GM12878 (cell line): ENCODE measurements around the gene OXTR. TPM values are rescaled to one million over a fixed set of nuclear protein-coding genes. Genes with fewer than 3 reads are reported as not detected.

Experiments used
- ATAC-seq: fragments of 200-7000 bp; cut with Tn5 transposase; 3 replicates; pipeline ENCODE4 v1.9.1; 2020; ENCODE audit warnings: mild to moderate bottlenecking, moderate library complexity
- BruUV-seq: library from RNA; stranded (reverse); fragments of 400-500 nt; replicated peaks from 2 replicates; lab custom pipeline; 2021; lab: Mats Ljungman, UMichigan
- CTCF ChIA-PET: fragments of 300-600 bp; sonication (Branson Sonifier 250); formaldehyde crosslinking; extraction: SDS; loops from one replicate; lab custom pipeline; 2021; ENCODE audit warnings: inconsistent platforms; lab: Yijun Ruan, JAX
- POLR2A ChIA-PET: fragments of 350-600 bp; formaldehyde crosslinking; extraction: SDS; loops from one replicate; lab custom pipeline; 2021; ENCODE audit warnings: inconsistent platforms; lab: Charles Lee
- RAD21 ChIA-PET: fragments of 300-600 bp; sonication (Branson Sonifier 250); formaldehyde crosslinking; loops from one replicate; lab custom pipeline; 2023; ENCODE audit warnings: antibody characterized with exemption; ENCODE audit not compliant: unreplicated experiment; lab: Charles Lee
- SMC1A ChIA-PET: fragments of 300-600 bp; sonication (Branson Sonifier 250); formaldehyde crosslinking; loops from one replicate; lab custom pipeline; 2023; ENCODE audit not compliant: unreplicated experiment, uncharacterized antibody; lab: Charles Lee
- DNase-seq: peaks from one replicate; pipeline ENCODE4 v3.0.0-alpha.2; 2011; ENCODE audit warnings: low read depth, low spot score
- FAIRE-seq: peaks from 3 replicates; lab custom pipeline; 2011; peaks lifted over from hg19 to GRCh38; lab: Jason Lieb, UNC
- H2AFZ ChIP-seq: 2 replicates; pipeline ENCODE4 v1.6.0; 2011; ENCODE audit warnings: low read depth, low read length, control low read depth; ENCODE audit not compliant: control insufficient read depth
- H3K27ac ChIP-seq: 2 replicates; pipeline ENCODE4 v1.5.1; 2011; ENCODE audit warnings: control low read depth; ENCODE audit not compliant: control insufficient read depth, insufficient read depth
- H3K27me3 ChIP-seq, 2 experiments: replicated peaks in 1 of 2; 2 replicates each; pipeline versions ENCODE4 v1.6.0 to v1.6.1; 2011; ENCODE audit warnings: low read length in 1 of 2; ENCODE audit not compliant: control insufficient read depth in 2 of 2, insufficient read depth in 2 of 2
- H3K36me3 ChIP-seq, 2 experiments: 2 replicates each; pipeline ENCODE4 v1.5.1; 2011; ENCODE audit warnings: low read length in 1 of 2; ENCODE audit not compliant: control insufficient read depth in 2 of 2, insufficient read depth in 2 of 2
- H3K4me1 ChIP-seq: 2 replicates; pipeline ENCODE4 v1.6.1; 2011; ENCODE audit warnings: mild to moderate bottlenecking, low read length, moderate library complexity, mixed read lengths; ENCODE audit not compliant: control insufficient read depth, insufficient read depth
- H3K4me2 ChIP-seq: 2 replicates; pipeline ENCODE4 v1.6.0; 2011; ENCODE audit warnings: control low read depth; ENCODE audit not compliant: control insufficient read depth, insufficient read depth
- H3K4me3 ChIP-seq: fragments of 200-600 bp; sonication (generic); 2 replicates; pipeline ENCODE4 v1.5.1; 2016
- H3K79me2 ChIP-seq: 2 replicates; pipeline ENCODE4 v1.6.0; 2011; ENCODE audit warnings: low read length; ENCODE audit not compliant: control insufficient read depth, insufficient read depth
- H3K9ac ChIP-seq: 2 replicates; pipeline ENCODE4 v1.8.0; 2011; ENCODE audit warnings: low read length, control low read depth, mixed read lengths; ENCODE audit not compliant: control insufficient read depth, insufficient read depth
- H3K9me3 ChIP-seq: replicated peaks from 3 replicates; pipeline ENCODE4 v1.5.1; 2011; ENCODE audit warnings: mild to moderate bottlenecking, low read length; ENCODE audit not compliant: control insufficient read depth, insufficient read depth
- H4K20me1 ChIP-seq: 2 replicates; pipeline ENCODE4 v1.6.0; 2011; ENCODE audit not compliant: control insufficient read depth, insufficient read depth
- ASH2L ChIP-seq: fragments of 300-600, 200-600 bp; sonication (generic); IDR thresholded peaks from 2 replicates; pipeline ENCODE4 v1.6.1; 2017; ENCODE audit warnings: low read depth, mild to moderate bottlenecking, borderline replicate concordance
- BHLHE40 ChIP-seq, 2 experiments: fragments of 450-650 bp in 1 of 2; IDR thresholded peaks; 2 replicates each; pipeline ENCODE4 v1.6.1; 2011 to 2017; ENCODE audit warnings: low read depth in 2 of 2, borderline replicate concordance in 1 of 2, improper control_type of control experiment in 1 of 2, low read length in 1 of 2, mild to moderate bottlenecking in 1 of 2
- CBFB ChIP-seq: IDR thresholded peaks from 2 replicates; pipeline ENCODE4 v1.6.1; 2016; ENCODE audit warnings: antibody characterized with exemption, low read depth
- CBX3 ChIP-seq: fragments of 200-600 bp; sonication (generic); IDR thresholded peaks from 2 replicates; pipeline ENCODE4 v1.6.1; 2016; ENCODE audit warnings: low read depth, borderline replicate concordance
- CHD4 ChIP-seq: fragments of 200-600 bp; sonication (generic); IDR thresholded peaks from 2 replicates; pipeline ENCODE4 v1.6.1; 2016; ENCODE audit warnings: mild to moderate bottlenecking
- CREM ChIP-seq: IDR thresholded peaks from 2 replicates; pipeline ENCODE4 v1.6.1; 2014; ENCODE audit warnings: antibody characterized with exemption, low read depth
- RAD21 ChIP-seq: IDR thresholded peaks from 2 replicates; pipeline ENCODE4 v1.6.1; 2011; ENCODE audit warnings: mild to moderate bottlenecking, low read depth, low read length, moderate library complexity; ENCODE audit not compliant: insufficient read depth
- RFX5 ChIP-seq: IDR thresholded peaks from 2 replicates; pipeline ENCODE4 v1.6.1; 2011; ENCODE audit warnings: low read depth, low read length, improper control_type of control experiment
- SIN3A ChIP-seq: IDR thresholded peaks from 2 replicates; pipeline ENCODE4 v1.6.1; 2012; ENCODE audit warnings: low read depth, low read length, improper control_type of control experiment
- SKIL ChIP-seq: fragments of 450-650 bp; IDR thresholded peaks from 2 replicates; pipeline ENCODE4 v1.6.1; 2017; ENCODE audit warnings: mild to moderate bottlenecking, low read depth, inconsistent platforms; ENCODE audit not compliant: poor library complexity, severe bottlenecking
- SPI1 ChIP-seq: IDR thresholded peaks from 2 replicates; pipeline ENCODE4 v1.6.1; 2011; ENCODE audit warnings: low read depth, mild to moderate bottlenecking, low read length, moderate library complexity, borderline replicate concordance; ENCODE audit not compliant: insufficient read depth
- SREBF1 ChIP-seq: IDR thresholded peaks from 2 replicates; pipeline ENCODE4 v1.6.1; 2012; ENCODE audit warnings: mild to moderate bottlenecking, low read length
- YBX1 ChIP-seq: fragments of 450-650 bp; IDR thresholded peaks from 2 replicates; pipeline ENCODE4 v1.6.1; 2016; ENCODE audit warnings: antibody characterized with exemption
- ZBTB33 ChIP-seq: fragments of 450-650 bp; IDR thresholded peaks from 2 replicates; pipeline ENCODE4 v1.6.1; 2017; ENCODE audit warnings: mild to moderate bottlenecking
- ZNF687 ChIP-seq: fragments of 450-650 bp; IDR thresholded peaks from 2 replicates; pipeline ENCODE4 v1.6.1; 2017; ENCODE audit warnings: mild to moderate bottlenecking, moderate library complexity
- WGBS: methylation state at CpG from one replicate; pipeline ENCODE4 v1.1.6; 2016; ENCODE audit warnings: low lambda C conversion rate; ENCODE audit not compliant: insufficient replicate concordance, insufficient coverage; ENCODE audit errors: missing lambda C conversion rate; 5-methylcytosine and 5-hydroxymethylcytosine counted together
- in situ Hi-C: fragments of 300-500 bp; cut with MboI; formaldehyde crosslinking; loops from 9 replicates; pipeline ENCODE4 v1.14.3; 2018; ENCODE audit warnings: mixed read lengths
- intact Hi-C: fragments of 100-400 bp; cut with micrococcal nuclease; formaldehyde crosslinking; loops from one replicate; pipeline ENCODE4 v1.14.2; 2022; ENCODE audit not compliant: unreplicated experiment
- polyA plus RNA-seq, 11 experiments: library from polyadenylated mRNA; depleted of rRNA in 4 of 11; unstranded in 6 of 11; stranded (reverse) in 5 of 11; fragments of >200 nt; fragmentation: Nextera tagmentation in 4 of 11; fragmentation: Illumina TruSeq in 1 of 11; extraction: Ambion mirVana in 4 of 11; extraction: Trizol in 1 of 11; gene quantifications; 1 replicate in 1 of 11; 2 replicates in 10 of 11; pipeline versions ENCODE4 v1.2.1 to v1.2.3, GENCODE V29; 2011 to 2016; ENCODE audit warnings: inconsistent platforms in 2 of 11, missing spikeins in 2 of 11, low read depth in 1 of 11
- total RNA-seq, 4 experiments: library from RNA; depleted of rRNA in 3 of 4; stranded (reverse); fragments of >200 nt in 3 of 4; fragmentation: Illumina TruSeq in 1 of 4; extraction: Trizol in 1 of 4; gene quantifications; 2 replicates each; pipeline versions ENCODE4 v1.2.1 to v1.2.3, GENCODE V29; 2013 to 2021

The OXTR gene
- total and polyA plus RNA-seq, 10 of the 15 experiments (the other 5 are each of a cell fraction or from before 2014, with no cell fraction given): 0.43 to 5.9 (median 2.6) TPM

GRCh38 chr3:8723612-8724011 is 45.8 kb downstream of the OXTR start (continued):
- no peak for TF ChIP-seq CBX3
- no peak for TF ChIP-seq SPI1
- no peak for TF ChIP-seq CREM
- no peak for TF ChIP-seq ASH2L
- no peak for TF ChIP-seq RAD21
- no peak for TF ChIP-seq SKIL
- no peak for TF ChIP-seq YBX1

GRCh38 chr3:8722808-8723207 is 46.6 kb downstream of the OXTR start:
- Histone ChIP-seq H3K27me3 (no peaks in the 10 kb centered on the region), H3K27ac (no peak overlapping the region), H3K79me2 (no peaks in the 10 kb centered on the region), H3K4me1 (no peaks in the 10 kb centered on the region), H3K4me3 (no peak overlapping the region), H4K20me1 (no peaks in the 10 kb centered on the region), H3K9ac (no peak overlapping the region), H3K4me2 (no peak overlapping the region), H3K9me3 (no peaks in the 10 kb centered on the region; the same call in 2 of the 3 replicates), H3K36me3 (no peaks in the 10 kb centered on the region), H2AFZ (no peak overlapping the region)
- FAIRE-seq (no peak), DNase-seq (no peak), ATAC-seq (no peak)
- intact Hi-C loops (no loop called here), in situ Hi-C loops (no loop called here)
- ChIA-PET RAD21 (no interaction called here), POLR2A (no interaction called here), SMC1A (no interaction called here), CTCF (no interaction called here)
- WGBS: 25% methylated on average over 5 of the region's 5 CpGs
- BruUV-seq: no TSS peak
- TF ChIP-seq CHD4: no peak
- no peak for TF ChIP-seq SREBF1
- TF ChIP-seq SIN3A: no peak
- TF ChIP-seq BHLHE40 (IDR thresholded peaks at IDR 0.05; ENCODE audit: borderline replicate concordance in 1 of 2, low read depth in 2 of 2, low read length in 1 of 2): no peak
- no peak for TF ChIP-seq RFX5
- TF ChIP-seq ZBTB33: no peak
- no peak for TF ChIP-seq CBFB
- TF ChIP-seq ZNF687: no peak
